ENCODE results near the gene PI4KB. TPM values are rescaled to one million over a fixed set of nuclear protein-coding genes. Genes with fewer than 3 reads are reported as not detected.

The PI4KB gene
- total and polyA plus RNA-seq, 2 of the 4 experiments (the other 2 are of a cell fraction): 82.4 to 94.5 TPM

- H3K14ac ChIP-seq (replicated peaks; ENCODE audit: low read depth, low read length): no peak overlapping the region
- no peak overlapping the region for H2BK15ac ChIP-seq (ENCODE audit: low read depth, low read length)
- no peaks in the 10 kb centered on the region for H3K9me3 ChIP-seq (ENCODE audit: control insufficient read depth, insufficient read depth, low read length)
- no peak for TF ChIP-seq MXI1 (IDR thresholded peaks at IDR 0.05; ENCODE audit: borderline replicate concordance, low read depth, low read length)
- TF ChIP-seq MAZ (IDR thresholded peaks at IDR 0.05; ENCODE audit: borderline replicate concordance, low read depth, low read length): no peak
- no peak for TF ChIP-seq RAD21 (IDR thresholded peaks at IDR 0.05; ENCODE audit: low read length)
- no peak for TF ChIP-seq ELK1 (IDR thresholded peaks at IDR 0.05; ENCODE audit: borderline replicate concordance, low read depth, low read length)
- TF ChIP-seq RCOR1 (IDR thresholded peaks at IDR 0.05; ENCODE audit: insufficient replicate concordance, low read length): no peak
- TF ChIP-seq NFE2L2 (IDR thresholded peaks at IDR 0.05; ENCODE audit: low read depth, low read length): no peak
- no peak for TF ChIP-seq USF2 (IDR thresholded peaks at IDR 0.05; ENCODE audit: low read depth, low read length)
- no peak for TF ChIP-seq CEBPB (IDR thresholded peaks at IDR 0.05; ENCODE audit: low read depth, low read length)
- no peak for TF ChIP-seq MAFK (IDR thresholded peaks at IDR 0.05; ENCODE audit: low read depth, low read length)
- TF ChIP-seq SMC3 (IDR thresholded peaks at IDR 0.05; ENCODE audit: low read depth, low read length): no peak
- TF ChIP-seq CHD1 (IDR thresholded peaks at IDR 0.05; ENCODE audit: low read depth, low read length): no peak
- TF ChIP-seq FOS (IDR thresholded peaks at IDR 0.05; ENCODE audit: low read depth, low read length): no peak
- no peak for TF ChIP-seq RFX5 (IDR thresholded peaks at IDR 0.05; ENCODE audit: low read depth, low read length)
- no peak for TF ChIP-seq BHLHE40 (IDR thresholded peaks at IDR 0.05; ENCODE audit: low read depth, low read length)
- no peak for TF ChIP-seq POLR2A (IDR thresholded peaks at IDR 0.05; ENCODE audit: low read depth, low read length)
- no peak for TF ChIP-seq CTCF (conservative IDR thresholded peaks at IDR 0.05; ENCODE audit: low read depth, low read length)
- no peak overlapping the region for H2BK120ac ChIP-seq (ENCODE audit: low read depth, low read length)
- H3K18ac ChIP-seq (ENCODE audit: low read depth, low read length): no peak overlapping the region
- DNase-seq (no peak), ATAC-seq (ENCODE audit: low read depth) (no peak)
- H2BK5ac ChIP-seq (ENCODE audit: low read depth, low read length, poor library complexity, severe bottlenecking): no peak overlapping the region
- dilution Hi-C loops (cut with HindIII; ENCODE audit: low sequenced_read_pairs, unreplicated experiment): no loop called here
- H3K56ac ChIP-seq (ENCODE audit: extremely low read depth, insufficient read depth, low read length): no peak overlapping the region
- H2AFZ ChIP-seq (replicated peaks; ENCODE audit: low read length, poor library complexity): no peak overlapping the region
- H3K9ac ChIP-seq (ENCODE audit: low read depth, low read length): no peak overlapping the region
- no peak overlapping the region for H2AK9ac ChIP-seq (replicated peaks; ENCODE audit: low read depth, low read length, poor library complexity)
- in situ Hi-C loops (cut with MboI; ENCODE audit: low sequenced_read_pairs): no loop called here
- no peak overlapping the region for H3K23ac ChIP-seq (ENCODE audit: low read depth, low read length)
- intact Hi-C loops (cut with micrococcal nuclease): no loop called here
- H4K5ac ChIP-seq (ENCODE audit: low read depth, low read length): no peak overlapping the region
- POLR2A ChIA-PET (ENCODE audit: unreplicated experiment): no interaction called here
- no peak overlapping the region for H2BK20ac ChIP-seq (ENCODE audit: low read depth, low read length)
- H3K4ac ChIP-seq (ENCODE audit: low read depth, low read length): no peak overlapping the region
- no peak overlapping the region for H3K4me3 ChIP-seq (ENCODE audit: insufficient read depth, low read depth, low read length)
- WGBS, 2 experiments (ENCODE audit: extremely low coverage in 2 of 2, insufficient read length in 1 of 2): 85% methylated on average over 4 of the region's 14 CpGs; no CpG with 5 or more reads in 1 of the 2 experiments
- H4K91ac ChIP-seq (ENCODE audit: insufficient read depth, low read depth, low read length): no peak overlapping the region
- no peaks in the 10 kb centered on the region for H4K20me1 ChIP-seq (ENCODE audit: insufficient read depth, low read length)
- no peaks in the 10 kb centered on the region for H3K9me1 ChIP-seq (ENCODE audit: insufficient read depth, low read length)
- BruUV-seq (replicated peaks): no TSS peak
- no peak overlapping the region for H4K8ac ChIP-seq (ENCODE audit: low read depth in 2 of 2, low read length in 2 of 2)
- H2AK5ac ChIP-seq (ENCODE audit: low read depth, low read length): no peak overlapping the region
- no peaks in the 10 kb centered on the region for H3K4me1 ChIP-seq (ENCODE audit: control insufficient read depth, insufficient read depth, low read length)
- peaks cover 12 to 32% of the 10 kb centered on the region in 2 experiments for H3K79me1 ChIP-seq (ENCODE audit: low read depth in 1 of 2, low read length in 2 of 2)
- peaks cover 51% of the 10 kb centered on the region for H3K36me3 ChIP-seq (ENCODE audit: control insufficient read depth, insufficient read depth, low read length)
- CTCF ChIA-PET: no interaction called here
- no peak overlapping the region for H3K4me2 ChIP-seq (ENCODE audit: low read depth, low read length)
- H3K27ac ChIP-seq (ENCODE audit: insufficient read depth, low read length): no peak overlapping the region
- H3K27me3 ChIP-seq (ENCODE audit: control insufficient read depth, insufficient read depth, low read length): no peaks in the 10 kb centered on the region
Observed at GRCh38 chr1:151265446-151266236, 61.6 kb downstream of the PI4KB start.

Data from IMR-90 (cell line).